ENCODE measurements around the gene SECTM1. TPM values are rescaled to one million over a fixed set of nuclear protein-coding genes. Genes with fewer than 3 reads are reported as not detected.

SECTM1 gene
- total and polyA plus RNA-seq, 4 experiments from 2014 or later, result 2.2 to 6.1 (median 4.8) TPM

DNA sequence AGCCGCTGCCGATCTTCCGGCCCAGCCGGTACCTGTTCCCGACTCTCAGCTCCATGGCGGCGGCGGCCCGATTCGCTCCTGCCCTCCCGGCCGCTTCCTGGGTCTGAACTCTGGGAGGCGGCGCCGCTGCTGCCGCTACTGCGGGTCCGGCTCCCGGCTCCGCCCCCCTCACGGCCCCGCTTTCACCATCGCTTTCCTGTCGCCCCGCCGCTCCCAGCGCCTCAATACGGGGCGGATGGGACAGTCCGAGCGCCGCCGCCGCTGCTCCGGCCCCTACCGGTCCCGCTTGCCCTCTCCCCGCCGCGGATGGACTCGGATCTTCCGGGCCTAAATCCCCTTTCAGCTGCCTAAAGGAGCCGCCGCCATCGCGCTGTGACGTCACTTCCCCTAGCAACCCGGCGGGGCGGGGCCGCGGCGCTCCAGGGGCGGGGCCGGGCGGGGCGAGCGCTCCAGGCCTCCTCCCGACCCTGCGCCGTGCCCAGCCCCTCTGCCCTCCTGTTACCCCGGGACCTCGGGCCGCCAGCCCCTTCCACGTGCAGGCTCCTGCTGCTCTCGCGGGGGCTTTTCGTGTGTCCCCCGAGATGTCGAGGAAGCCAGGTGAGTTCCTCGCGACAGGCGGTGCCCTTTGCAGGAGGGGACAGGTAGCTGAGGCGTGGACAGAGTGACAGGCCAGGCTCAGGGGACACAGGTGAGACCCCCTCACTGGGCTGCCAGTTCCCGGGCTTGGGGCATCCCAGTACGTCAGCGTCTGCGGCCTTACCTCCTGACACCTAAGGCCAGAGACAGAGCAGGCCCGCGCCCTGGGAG is 60.0 kb downstream of the SECTM1 start, which contains the start of gene CSNK1D:
Gene CSNK1D (minus strand): TSS at position 374 of the 807 bp plus-strand sequence. CDS start 319 bp downstream, at position 55.
- Mint-ChIP-seq H3K4me1 (peaks cover 31 to 53% (median 40%) of the 10 kb centered on the region in 4 donors), H3K9me3 (no peaks in the 10 kb centered on the region), H3K27me3 (no peaks in the 10 kb centered on the region), H3K4me3 (peak within 1 kb of the TSS; percentile 91 to 96 (median 94)), H3K36me3 (peaks cover 19 to 38% of the 10 kb centered on the region in 2 donors), H3K27ac (peak within 1 kb of the TSS; percentile 92 to 100 (median 98))
- no peaks in the 10 kb centered on the region for H3K27me3 ChIP-seq (ENCODE audit: insufficient read depth, low read length)
- intact Hi-C loops (cut with micrococcal nuclease), result loop anchor here (1.0 to 2.0 kb wide), 4 partner anchors 19 to 48 kb away; no protein-coding TSS in a partner anchor
- CTCF ChIA-PET (ENCODE audit: partially characterized antibody), result interaction anchor here (1.0 kb wide), 1 partner anchor 25 kb away, joined by 3 read pairs; no protein-coding TSS in a partner anchor
- peak; percentile 88 to 94 (median 90) for DNase-seq
- H3K4me1 ChIP-seq (ENCODE audit: insufficient read depth, low read length), result peaks cover 50% of the 10 kb centered on the region
- peaks cover 26% of the 10 kb centered on the region for H3K36me3 ChIP-seq (ENCODE audit: insufficient read depth, low read length)
- peak within 1 kb of the TSS; percentile 47 to 76 for H3K4me3 ChIP-seq (ENCODE audit: low read length in 2 of 2)
- peak within 1 kb of the TSS; percentile 80 for H3K27ac ChIP-seq (ENCODE audit: low read depth, low read length)
- no peaks in the 10 kb centered on the region for H3K9me3 ChIP-seq (ENCODE audit: control insufficient read depth in 1 of 2, low read length in 2 of 2)
- POLR2A ChIA-PET (ENCODE audit: partially characterized antibody), result interaction anchor here (0.7 to 4.4 kb wide), 15 partner anchors 9 to 145 kb away, joined by 3 to 56 read pairs (median 5); partner anchors contain the start of genes CD7 and OGFOD3

DNA sequence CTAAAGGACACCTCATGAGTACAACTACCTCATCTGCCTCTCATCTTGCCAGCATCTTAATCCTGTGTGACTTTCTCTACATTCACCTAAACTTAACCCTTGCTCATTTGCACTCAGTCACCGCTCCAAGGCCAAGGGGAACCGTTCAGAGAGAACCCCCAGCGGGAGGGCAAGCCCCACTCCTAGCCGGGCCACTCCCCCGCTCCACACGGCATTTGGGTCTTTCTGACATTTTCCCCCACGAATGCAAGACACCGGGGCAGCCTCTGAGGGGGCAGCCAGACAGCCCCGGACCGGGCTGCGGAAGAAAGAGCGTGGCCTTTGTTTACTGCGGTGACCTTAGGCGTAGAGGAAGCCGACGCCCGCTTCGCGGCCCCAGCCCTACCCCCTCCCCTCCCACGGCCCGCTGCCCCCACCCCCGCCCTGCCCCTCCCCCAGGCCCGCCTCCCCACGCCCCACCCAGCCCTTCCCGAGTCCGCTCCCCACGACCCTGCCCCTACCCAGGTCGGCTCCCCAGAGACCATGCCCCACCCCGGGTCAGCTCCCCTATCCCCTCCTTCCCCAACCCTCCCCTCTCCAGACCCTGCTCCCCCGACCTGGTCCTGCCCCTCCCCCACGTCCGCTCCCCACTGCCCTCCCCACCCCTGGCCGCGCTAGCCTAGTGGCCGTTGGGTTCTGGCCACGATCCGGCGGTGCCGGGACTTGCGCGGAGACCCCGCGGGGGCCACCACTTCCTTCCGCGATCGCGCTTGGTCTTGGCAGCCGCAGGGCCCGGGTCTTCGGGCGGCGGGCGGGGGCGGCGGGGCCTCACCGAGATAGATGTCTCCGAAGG is 60.9 kb downstream of the SECTM1 start:
- POLR2A ChIA-PET (ENCODE audit: partially characterized antibody), result interaction anchor here (0.8 to 4.4 kb wide), 12 partner anchors 11 to 146 kb away, joined by 3 to 56 read pairs (median 6); partner anchors contain the start of genes CD7 and OGFOD3
- H3K36me3 Mint-ChIP-seq, result peaks cover 21 to 42% of the 10 kb centered on the region in 2 donors
- peak; percentile 26 to 63 (median 41) for DNase-seq
- peak overlapping the region; percentile 47 to 76 for H3K4me3 ChIP-seq (ENCODE audit: low read length in 2 of 2)
- H3K4me1 Mint-ChIP-seq, result peaks cover 38 to 61% (median 49%) of the 10 kb centered on the region in 4 donors
- peaks cover 26% of the 10 kb centered on the region for H3K36me3 ChIP-seq (ENCODE audit: insufficient read depth, low read length)
- CTCF ChIA-PET (ENCODE audit: partially characterized antibody), result interaction anchor here (1.0 kb wide), 1 partner anchor 26 kb away, joined by 3 read pairs; no protein-coding TSS in a partner anchor
- no peaks in the 10 kb centered on the region for H3K9me3 ChIP-seq (ENCODE audit: control insufficient read depth in 1 of 2, low read length in 2 of 2)
- H3K27me3 Mint-ChIP-seq, result no peaks in the 10 kb centered on the region
- peak overlapping the region; percentile 80 for H3K27ac ChIP-seq (ENCODE audit: low read depth, low read length)
- no peaks in the 10 kb centered on the region for H3K27me3 ChIP-seq (ENCODE audit: insufficient read depth, low read length)
- intact Hi-C loops (cut with micrococcal nuclease), result loop anchor here (1.0 to 2.0 kb wide), 4 partner anchors 20 to 49 kb away; no protein-coding TSS in a partner anchor
- H3K9me3 Mint-ChIP-seq, result no peaks in the 10 kb centered on the region
- H3K27ac Mint-ChIP-seq, result peak overlapping the region; percentile 92 to 100 (median 98)
- peaks cover 58% of the 10 kb centered on the region for H3K4me1 ChIP-seq (ENCODE audit: insufficient read depth, low read length)
- H3K4me3 Mint-ChIP-seq, result peak overlapping the region; percentile 91 to 96 (median 94)

DNA sequence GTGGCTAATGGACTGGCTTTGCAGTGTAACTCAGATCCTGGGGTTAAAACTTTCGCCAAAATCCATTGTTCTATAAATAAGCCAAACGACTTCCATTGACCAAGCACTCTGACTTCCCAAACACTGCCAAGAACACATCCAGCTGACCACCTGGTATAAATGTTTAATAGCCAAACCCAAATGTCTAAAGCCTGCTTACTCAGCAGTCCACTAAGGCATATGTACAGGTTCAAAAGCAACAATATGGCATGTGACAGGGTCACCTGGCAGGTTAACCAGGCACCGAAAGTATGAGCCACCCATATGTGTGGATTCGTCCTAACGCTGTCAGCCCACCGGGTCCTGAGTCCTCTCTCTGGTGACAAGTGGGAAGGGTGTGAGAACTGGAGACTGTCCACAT is 62.2 kb downstream of the SECTM1 start:
- Histone ChIP-seq H3K9me3 (ENCODE audit: control insufficient read depth in 1 of 2, low read length in 2 of 2) (no peaks in the 10 kb centered on the region), H3K36me3 (ENCODE audit: insufficient read depth, low read length) (peaks cover 29% of the 10 kb centered on the region), H3K4me3 (ENCODE audit: low read length in 2 of 2) (no peak overlapping the region), H3K27ac (ENCODE audit: low read depth, low read length) (peak overlapping the region; percentile 80), H3K27me3 (ENCODE audit: insufficient read depth, low read length) (no peaks in the 10 kb centered on the region), H3K4me1 (ENCODE audit: insufficient read depth, low read length) (peaks cover 67% of the 10 kb centered on the region)
- ChIA-PET POLR2A (ENCODE audit: partially characterized antibody) (interaction anchor here (0.8 to 3.6 kb wide), 3 partner anchors 21 to 46 kb away, joined by 3 to 15 read pairs (median 15); partner anchors contain the start of gene CD7), CTCF (ENCODE audit: partially characterized antibody) (no interaction called here)
- no peak for DNase-seq
- intact Hi-C loops (cut with micrococcal nuclease), result no loop called here
- Mint-ChIP-seq H3K27ac (peak overlapping the region in 5 of 7 donors; percentile 31 to 96 (median 92)), H3K4me1 (peaks cover 46 to 74% (median 58%) of the 10 kb centered on the region in 4 donors), H3K27me3 (no peaks in the 10 kb centered on the region), H3K9me3 (no peaks in the 10 kb centered on the region), H3K4me3 (peak overlapping the region; percentile 89 to 96 (median 94)), H3K36me3 (peaks cover 28 to 52% of the 10 kb centered on the region in 2 donors)

Other genes with a start within 250 kb of the SECTM1 start
- gene FASN, start 235.5 kb downstream of the SECTM1 start, total RNA-seq, result 10 to 100 TPM; 26.5 to 27.7 TPM
- gene FASN, start 235.5 kb downstream of the SECTM1 start, polyA plus RNA-seq, result 1 to 10 TPM in 1 of 2 donors, under 1 TPM in 1; 0.03 to 3.5 TPM
- 10 to 100 TPM; 80.5 to 88.7 TPM for gene CCDC57, start 120.9 kb downstream of the SECTM1 start, total RNA-seq
- 10 to 100 TPM; 41.6 to 43.6 TPM for gene CCDC57, start 120.9 kb downstream of the SECTM1 start, polyA plus RNA-seq
- gene SLC16A3, start 104.7 kb downstream of the SECTM1 start, total RNA-seq, result 10 to 100 TPM; 30.3 to 31.4 TPM
- 1 to 10 TPM; 1.4 to 5.6 TPM for gene SLC16A3, start 104.7 kb downstream of the SECTM1 start, polyA plus RNA-seq
- gene CSNK1D, start 60.1 kb downstream of the SECTM1 start, total RNA-seq, result 100 to 1,000 TPM; 182 TPM
- gene CSNK1D, start 60.1 kb downstream of the SECTM1 start, polyA plus RNA-seq, result 10 to 100 TPM; 31.6 to 77.2 TPM
- gene CD7, start 16.2 kb downstream of the SECTM1 start, total RNA-seq, result 10 to 100 TPM; 40.9 to 41.0 TPM
- 10 to 100 TPM; 53.1 to 82.6 TPM for gene CD7, start 16.2 kb downstream of the SECTM1 start, polyA plus RNA-seq
- gene TEX19, start 25.5 kb upstream of the SECTM1 start, total RNA-seq, result not detected
- gene TEX19, start 25.5 kb upstream of the SECTM1 start, polyA plus RNA-seq, result not detected
- gene UTS2R, start 38.0 kb upstream of the SECTM1 start, total RNA-seq, result not detected
- not detected for gene UTS2R, start 38.0 kb upstream of the SECTM1 start, polyA plus RNA-seq
- gene HEXD, start 84.6 kb upstream of the SECTM1 start, total RNA-seq, result 100 to 1,000 TPM; 105 to 113 TPM
- gene HEXD, start 84.6 kb upstream of the SECTM1 start, polyA plus RNA-seq, result 10 to 100 TPM; 12.6 to 15.1 TPM
- 10 to 100 TPM; 28.8 to 30.3 TPM for gene OGFOD3, start 84.8 kb upstream of the SECTM1 start, total RNA-seq
- gene OGFOD3, start 84.8 kb upstream of the SECTM1 start, polyA plus RNA-seq, result 10 to 100 TPM; 23.4 to 36.1 TPM
- 100 to 1,000 TPM; 236 to 249 TPM for gene CYBC1, start 117.0 kb upstream of the SECTM1 start, total RNA-seq
- 100 to 1,000 TPM; 166 to 237 TPM for gene CYBC1, start 117.0 kb upstream of the SECTM1 start, polyA plus RNA-seq
- gene NARF, start 125.0 kb upstream of the SECTM1 start, total RNA-seq, result 10 to 100 TPM; 80.8 to 82.9 TPM
- 100 to 1,000 TPM in 1 of 2 donors, 10 to 100 TPM in 1; 94.2 to 146 TPM for gene NARF, start 125.0 kb upstream of the SECTM1 start, polyA plus RNA-seq
- 10 to 100 TPM; 51.5 to 57.5 TPM for gene FOXK2, start 186.0 kb upstream of the SECTM1 start, total RNA-seq
- 1 to 10 TPM; 1.3 to 6.8 TPM for gene FOXK2, start 186.0 kb upstream of the SECTM1 start, polyA plus RNA-seq